ENCODE data around the gene PRKCD.

The PRKCD gene

GRCh38 chr3:53116956-53117355, 44.1 kb upstream of the PRKCD start:
- CTCF ChIA-PET, result interaction anchor here (0.7 to 13.0 kb wide), 5 partner anchors 12 to 593 kb away, joined by 3 to 218 read pairs (median 52); partner anchors contain the start of gene RFT1
- DNase-seq (ENCODE audit: low read depth, low spot score), result no peak
- TF ChIP-seq CTCF (IDR thresholded peaks at IDR 0.05; ENCODE audit: insufficient read depth, low read length, missing control alignments), result no peak
- no peak overlapping the region for H3K4me3 ChIP-seq (ENCODE audit: low read depth, low read length)
- POLR2A ChIA-PET, result no interaction called here

GRCh38 chr3:53120336-53120735, 40.7 kb upstream of the PRKCD start:
- POLR2A ChIA-PET, result no interaction called here
- no peak for TF ChIP-seq CTCF (IDR thresholded peaks at IDR 0.05; ENCODE audit: insufficient read depth, low read length, missing control alignments)
- CTCF ChIA-PET, result interaction anchor here (0.9 to 13.0 kb wide), 5 partner anchors 9 to 100 kb away, joined by 4 to 218 read pairs (median 13); partner anchors contain the start of gene RFT1
- no peak for DNase-seq (ENCODE audit: low read depth, low spot score)
- no peak overlapping the region for H3K4me3 ChIP-seq (ENCODE audit: low read depth, low read length)

- no peak for TF ChIP-seq CTCF (IDR thresholded peaks at IDR 0.05; ENCODE audit: insufficient read depth, low read length, missing control alignments)
- ChIA-PET CTCF (interaction anchor here (0.9 to 4.1 kb wide), 6 partner anchors 8 to 77 kb away, joined by 3 to 24 read pairs (median 6); no protein-coding TSS in a partner anchor), POLR2A (no interaction called here)
- DNase-seq (ENCODE audit: low read depth, low spot score), result no peak
- H3K4me3 ChIP-seq (ENCODE audit: low read depth, low read length), result no peak overlapping the region
Observed at GRCh38 chr3:53122255-53122932, 38.6 kb upstream of the PRKCD start.

GRCh38 chr3:53122933-53123305, 38.1 kb upstream of the PRKCD start:
- TF ChIP-seq CTCF (IDR thresholded peaks at IDR 0.05; ENCODE audit: insufficient read depth, low read length, missing control alignments), result no peak
- POLR2A ChIA-PET, result no interaction called here
- no peak overlapping the region for H3K4me3 ChIP-seq (ENCODE audit: low read depth, low read length)
- DNase-seq (ENCODE audit: low read depth, low spot score), result no peak
- CTCF ChIA-PET, result interaction anchor here (0.9 to 4.1 kb wide), 6 partner anchors 9 to 77 kb away, joined by 3 to 24 read pairs (median 6); no protein-coding TSS in a partner anchor

- no peak for DNase-seq (ENCODE audit: low read depth, low spot score)
- ChIA-PET POLR2A (no interaction called here), CTCF (interaction anchor here (0.9 to 4.1 kb wide), 5 partner anchors 8 to 72 kb away, joined by 3 to 24 read pairs (median 8); no protein-coding TSS in a partner anchor)
- no peak overlapping the region for H3K4me3 ChIP-seq (ENCODE audit: low read depth, low read length)
- no peak for TF ChIP-seq CTCF (IDR thresholded peaks at IDR 0.05; ENCODE audit: insufficient read depth, low read length, missing control alignments)
Observed at GRCh38 chr3:53123510-53123909, 37.5 kb upstream of the PRKCD start.

GRCh38 chr3:53123953-53124352, 37.1 kb upstream of the PRKCD start:
- ChIA-PET CTCF (interaction anchor here (1.7 to 2.5 kb wide), 3 partner anchors 9 to 77 kb away, joined by 4 to 25 read pairs (median 8); no protein-coding TSS in a partner anchor), POLR2A (no interaction called here)
- DNase-seq (ENCODE audit: low read depth, low spot score), result no peak
- no peak for TF ChIP-seq CTCF (IDR thresholded peaks at IDR 0.05; ENCODE audit: insufficient read depth, low read length, missing control alignments)
- no peak overlapping the region for H3K4me3 ChIP-seq (ENCODE audit: low read depth, low read length)
